GM18511 (cell line): ENCODE results near the gene BIRC5.
"Not testable (repeated sequence)": the region's sequence is repeated elsewhere in the genome, so short reads cannot be mapped to it uniquely, and the experiment has no call there.

Experiments used
- ATAC-seq: cut with Tn5 transposase; IDR thresholded peaks from one replicate; pipeline ENCODE4 v1.9.1; 2021; ENCODE audit warnings: mild to moderate bottlenecking, moderate library complexity; ENCODE audit not compliant: unreplicated experiment

Gene BIRC5

GRCh38 chr17:78224231-78225087 lies 10.4 kb downstream of the BIRC5 start:
- ATAC-seq, result no peak

- no peak for ATAC-seq
Measured at GRCh38 chr17:78225088-78225865, 11.2 kb downstream of the BIRC5 start.

- no peak for ATAC-seq
Measured at GRCh38 chr17:78226055-78226758, 12.2 kb downstream of the BIRC5 start.

- no peak for ATAC-seq
Measured at GRCh38 chr17:78226759-78227454, 12.9 kb downstream of the BIRC5 start.

- ATAC-seq, result no peak
Measured at GRCh38 chr17:78227455-78227916, 13.4 kb downstream of the BIRC5 start.

GRCh38 chr17:78228176-78228575 lies 14.1 kb downstream of the BIRC5 start:
- ATAC-seq, result no peak

- no peak for ATAC-seq
Measured at GRCh38 chr17:78230252-78230962, 16.4 kb downstream of the BIRC5 start.

- ATAC-seq, result no peak
Measured at GRCh38 chr17:78230996-78231935, 17.2 kb downstream of the BIRC5 start, which contains the start of gene TMEM235. Gene TMEM235 (plus strand): TSS chr17:78231631. CDS start chr17:78232024, 393 bp downstream.

- no peak for ATAC-seq
Measured at GRCh38 chr17:78231991-78232858, 18.2 kb downstream of the BIRC5 start.

GRCh38 chr17:78232859-78233173 lies 18.8 kb downstream of the BIRC5 start:
- no peak for ATAC-seq

GRCh38 chr17:78233678-78234077 lies 19.6 kb downstream of the BIRC5 start:
- no peak for ATAC-seq

- no peak for ATAC-seq
Measured at GRCh38 chr17:78234261-78234865, 20.3 kb downstream of the BIRC5 start.

- not testable (repeated sequence) for ATAC-seq
Measured at GRCh38 chr17:78235022-78235421, 21.0 kb downstream of the BIRC5 start.

- ATAC-seq, result no peak
Measured at GRCh38 chr17:78235885-78236284, 21.8 kb downstream of the BIRC5 start.

GRCh38 chr17:78236362-78237127 lies 22.5 kb downstream of the BIRC5 start:
- ATAC-seq, result no peak

- ATAC-seq, result no peak
Measured at GRCh38 chr17:78237401-78238012, 23.5 kb downstream of the BIRC5 start.
